Measurements from ENCODE around the gene HNRNPH3.
"Not testable (repeated sequence)": the region's sequence is repeated elsewhere in the genome, so short reads cannot be mapped to it uniquely, and the experiment has no call there.

The HNRNPH3 gene, protein sequence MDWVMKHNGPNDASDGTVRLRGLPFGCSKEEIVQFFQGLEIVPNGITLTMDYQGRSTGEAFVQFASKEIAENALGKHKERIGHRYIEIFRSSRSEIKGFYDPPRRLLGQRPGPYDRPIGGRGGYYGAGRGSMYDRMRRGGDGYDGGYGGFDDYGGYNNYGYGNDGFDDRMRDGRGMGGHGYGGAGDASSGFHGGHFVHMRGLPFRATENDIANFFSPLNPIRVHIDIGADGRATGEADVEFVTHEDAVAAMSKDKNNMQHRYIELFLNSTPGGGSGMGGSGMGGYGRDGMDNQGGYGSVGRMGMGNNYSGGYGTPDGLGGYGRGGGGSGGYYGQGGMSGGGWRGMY

DNA sequence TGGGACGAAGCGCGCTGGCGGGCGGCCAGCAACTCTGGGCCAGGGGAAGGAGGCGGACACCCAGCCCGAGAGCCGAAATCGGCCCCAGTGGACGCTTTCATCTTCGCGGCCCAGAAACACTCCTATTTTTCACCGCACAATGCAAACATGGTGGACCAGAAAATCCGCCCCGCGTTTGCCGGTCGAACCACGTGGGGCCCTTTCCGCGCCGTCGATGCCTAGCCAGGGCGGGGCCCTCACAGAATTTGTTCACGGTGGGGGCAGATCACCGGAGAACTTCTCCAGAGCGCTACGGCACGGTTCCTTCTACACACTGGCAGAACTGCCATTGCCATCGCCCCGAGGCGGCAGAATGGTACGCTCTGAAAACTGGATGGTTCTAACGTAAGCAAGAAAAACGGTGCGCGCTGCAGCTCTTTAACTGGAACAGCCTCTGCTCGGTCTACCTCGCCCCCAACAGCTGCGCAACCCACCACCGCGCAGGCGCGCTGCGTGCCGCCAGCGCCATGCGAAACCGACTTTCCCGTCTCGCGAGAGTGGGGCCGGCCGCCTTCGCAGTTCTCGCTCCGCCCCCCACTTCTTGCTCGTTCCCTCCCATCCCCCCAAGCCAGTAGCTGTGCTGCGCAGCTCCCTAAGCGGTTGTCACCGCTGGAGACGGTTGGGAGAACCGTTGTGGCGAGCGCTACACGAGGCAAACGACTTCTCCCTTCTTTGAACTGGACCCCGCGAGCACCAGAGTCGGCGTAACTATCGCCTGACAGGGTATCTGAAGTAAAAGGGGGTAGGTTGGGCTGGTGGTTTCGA lies at the start of gene HNRNPH3:
TSS of gene HNRNPH3 (plus strand) at position 610 of the 804 bp plus-strand sequence. CDS start 5,158 bp downstream, outside the sequence.
- DNase-seq, result peak; percentile 99 to 100 (median 100)

DNA sequence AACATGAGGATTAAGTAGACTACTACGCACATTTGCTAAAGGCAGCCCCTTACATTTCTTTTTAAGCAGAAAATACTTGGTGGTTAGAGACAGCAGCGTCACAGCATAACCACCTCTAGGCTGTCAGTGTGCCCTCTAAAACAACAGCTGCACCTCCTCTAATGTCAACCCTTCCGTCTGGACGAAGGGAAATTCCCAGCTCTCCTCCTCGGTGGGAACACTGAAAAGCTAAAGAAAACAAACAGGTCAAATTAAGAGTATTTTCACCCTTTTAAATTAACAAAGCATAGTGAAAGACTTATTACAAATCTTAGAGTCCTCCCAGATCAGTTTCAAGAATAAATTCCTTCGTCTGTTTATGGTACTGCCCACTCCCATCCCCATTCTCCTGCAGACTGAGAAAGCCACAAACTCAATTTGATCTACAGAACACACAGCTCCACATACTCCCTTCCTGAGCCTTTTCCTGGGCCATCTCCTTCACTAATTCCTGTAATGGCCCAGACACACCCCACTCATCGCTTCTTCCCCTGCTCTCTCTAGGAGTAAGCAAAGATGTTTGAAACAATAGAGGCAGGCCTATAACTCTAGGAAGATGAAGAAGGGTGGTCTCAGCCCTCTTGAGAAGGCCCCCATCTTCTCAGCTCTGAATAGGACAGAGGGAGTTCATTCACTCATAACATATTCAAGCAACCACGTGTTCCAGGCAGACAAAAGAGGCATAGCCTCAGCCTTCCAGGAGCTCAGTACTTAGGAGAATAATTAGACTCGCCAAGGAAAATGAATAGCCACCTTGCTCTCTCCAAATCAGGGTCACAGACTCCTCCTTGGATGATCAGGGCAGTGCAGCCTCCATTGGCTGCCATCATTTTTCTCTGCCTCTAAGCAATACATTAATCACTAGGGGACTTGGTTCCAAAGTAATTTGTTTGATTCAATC lies 47.5 kb upstream of the HNRNPH3 start:
- no peak for DNase-seq

DNA sequence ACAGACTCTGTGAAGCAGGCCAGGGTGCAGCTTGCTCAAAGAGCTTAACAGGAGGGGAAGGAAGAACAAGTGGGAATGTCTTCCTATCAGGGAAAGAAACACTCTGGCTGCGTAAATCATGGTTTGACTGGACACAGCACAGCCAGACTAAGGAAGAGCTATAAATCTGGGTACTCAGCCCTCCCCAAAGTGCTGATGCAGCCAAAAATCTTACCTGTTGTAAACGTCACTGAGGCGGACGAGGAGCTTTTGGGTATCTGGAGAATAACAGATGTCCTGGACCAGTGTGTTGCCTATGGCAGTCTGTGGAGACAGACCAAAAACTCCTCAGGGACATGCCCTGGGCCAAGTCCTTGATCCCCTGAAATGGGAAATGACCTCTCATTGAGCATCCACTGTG lies 43.1 kb upstream of the HNRNPH3 start:
- DNase-seq, result no peak

DNA sequence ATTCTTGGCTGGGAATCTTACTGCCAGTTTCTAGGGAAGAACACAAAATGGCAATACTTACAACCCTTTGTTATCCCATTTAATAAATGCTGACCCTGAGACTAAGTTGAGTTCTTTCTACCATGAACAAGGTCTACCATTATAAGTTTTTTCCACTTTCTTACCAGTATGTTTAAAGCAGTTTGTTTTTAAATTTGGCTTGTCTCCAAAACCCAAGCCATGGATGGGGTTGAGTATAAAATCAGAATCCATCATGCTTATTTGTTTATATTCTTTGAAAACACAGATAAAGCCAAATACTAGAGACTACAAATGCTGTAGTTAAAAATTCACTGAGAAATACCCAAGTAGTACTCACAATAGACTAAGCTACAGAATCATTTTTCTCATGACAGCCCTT lies 41.1 kb upstream of the HNRNPH3 start:
- DNase-seq, result no peak

DNA sequence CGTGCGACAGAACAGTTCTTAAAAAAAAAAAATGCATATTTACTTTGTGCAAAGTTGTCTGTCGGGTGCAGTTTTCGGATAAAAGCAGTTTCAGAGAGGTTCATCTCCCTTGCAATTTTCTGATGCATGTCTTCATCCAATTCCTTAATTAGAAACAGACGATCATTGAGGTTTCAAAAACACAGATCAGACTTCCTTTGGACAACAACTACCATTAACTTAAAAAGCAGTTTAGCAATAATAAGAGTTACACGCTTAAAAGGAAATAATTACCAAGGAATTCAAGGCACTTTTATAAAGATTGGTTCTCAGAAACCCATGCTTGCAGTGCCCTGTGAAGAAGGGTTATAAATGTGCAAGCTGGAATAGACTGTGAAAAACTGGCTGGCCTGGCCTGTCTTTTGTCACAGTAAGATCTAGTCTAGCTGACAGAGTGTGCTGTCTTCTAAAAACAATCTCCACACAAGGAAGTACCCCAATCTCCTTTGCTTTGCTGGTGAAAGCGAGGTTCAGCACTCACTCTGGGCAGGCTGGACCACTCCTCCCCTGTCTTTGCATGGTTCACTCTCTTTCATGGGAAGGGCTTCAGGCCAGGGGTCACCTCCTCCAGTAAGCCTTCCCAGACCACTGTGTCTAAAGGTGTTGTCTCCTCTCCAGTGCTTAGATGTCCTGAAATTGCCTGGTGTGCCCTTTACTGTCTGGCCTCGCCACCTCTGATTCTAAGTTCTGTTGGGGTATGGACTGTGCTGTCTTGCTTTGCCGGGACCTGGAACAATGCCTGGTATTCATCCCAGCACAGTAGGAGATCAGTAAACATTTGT lies 34.8 kb upstream of the HNRNPH3 start:
- no peak for DNase-seq

DNA sequence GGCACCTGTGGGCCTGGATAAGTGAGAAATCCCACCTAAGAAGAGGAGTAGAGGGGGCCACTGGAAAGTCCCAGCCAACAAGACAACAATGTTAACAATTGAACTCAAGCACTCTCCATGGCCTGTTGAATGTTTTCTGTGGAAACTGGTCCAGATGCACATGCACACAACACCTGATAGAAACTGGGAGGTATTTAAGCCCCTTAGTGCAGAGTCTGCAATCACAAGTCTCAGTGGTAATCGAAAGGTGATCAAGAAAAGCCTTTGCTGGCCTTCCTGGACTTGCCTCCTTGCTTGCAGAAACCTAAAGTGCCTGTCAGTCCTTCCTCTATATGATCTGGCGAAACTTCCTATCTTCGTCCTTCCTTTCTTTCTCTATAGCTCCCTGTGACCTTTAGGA lies 30.6 kb upstream of the HNRNPH3 start:
- DNase-seq, result peak in 1 of 3 donors; percentile 9

DNA sequence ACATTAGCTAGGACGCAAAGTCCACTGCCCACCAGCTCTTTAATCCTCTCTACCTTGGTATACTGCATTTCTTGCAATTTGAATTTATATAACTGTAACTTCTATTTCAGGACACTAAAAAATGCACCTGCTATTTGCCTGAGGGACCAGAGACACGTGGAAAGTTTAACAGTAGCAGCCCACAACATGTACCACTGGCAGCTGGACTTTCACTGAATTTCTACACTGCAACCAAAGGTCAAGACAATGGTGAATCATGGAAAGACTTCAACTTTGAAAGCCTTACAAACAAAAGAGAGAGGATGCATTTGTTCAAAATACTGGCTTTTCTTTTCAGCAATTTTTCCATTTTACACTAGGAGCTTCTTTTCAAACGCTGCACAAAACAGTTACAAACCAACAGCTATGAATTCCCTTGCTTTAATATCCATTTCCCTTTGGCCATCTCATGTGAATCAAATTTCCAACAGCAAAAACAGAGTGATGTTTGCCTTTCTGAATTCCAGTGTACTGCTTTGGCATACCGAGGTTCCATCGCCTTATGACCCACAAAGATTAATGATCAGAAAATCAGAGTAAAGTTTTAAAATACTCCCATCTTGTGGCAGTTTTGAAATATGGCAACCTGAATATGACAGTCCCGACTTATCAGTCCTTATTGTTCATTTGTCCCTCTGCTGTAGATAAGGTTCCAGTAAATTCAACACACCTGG lies 29.9 kb upstream of the HNRNPH3 start:
- peak; percentile 38 to 71 (median 68) for DNase-seq

DNA sequence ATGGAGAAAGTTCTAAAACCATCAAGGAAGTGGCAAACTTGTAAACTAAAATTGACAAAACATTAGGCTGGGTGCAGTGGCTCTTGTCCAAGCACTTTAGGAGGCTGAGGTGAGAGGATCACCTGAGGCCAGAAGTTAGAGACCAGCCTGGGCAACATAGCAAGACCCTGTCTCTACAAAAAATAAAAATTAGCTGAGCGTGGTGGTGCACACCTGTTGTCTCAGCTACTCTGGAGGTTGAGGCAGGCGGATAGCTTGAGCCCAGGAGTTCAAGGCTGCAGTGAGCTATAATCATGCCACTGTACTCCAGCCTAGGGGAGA lies 29.4 kb upstream of the HNRNPH3 start:
- DNase-seq, result no peak

DNA sequence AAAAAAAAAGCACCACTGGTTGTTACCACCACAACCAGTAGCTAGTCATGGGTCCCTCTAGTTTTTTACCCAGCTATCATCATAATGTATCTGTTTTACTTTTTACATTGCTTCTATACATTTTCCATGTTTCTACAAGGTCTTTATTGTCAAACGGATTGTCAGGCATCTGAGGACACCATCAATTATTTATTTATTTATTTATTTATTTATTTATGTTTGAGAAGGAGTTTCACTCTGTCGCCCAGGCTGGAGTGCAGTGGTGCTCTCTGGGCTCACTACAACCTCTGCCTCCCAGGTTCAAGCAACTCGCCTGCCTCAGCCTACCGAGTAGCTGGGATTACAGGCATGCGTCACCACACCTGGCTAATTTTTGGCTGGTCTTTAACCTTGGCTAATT lies 29.0 kb upstream of the HNRNPH3 start:
- no peak for DNase-seq

DNA sequence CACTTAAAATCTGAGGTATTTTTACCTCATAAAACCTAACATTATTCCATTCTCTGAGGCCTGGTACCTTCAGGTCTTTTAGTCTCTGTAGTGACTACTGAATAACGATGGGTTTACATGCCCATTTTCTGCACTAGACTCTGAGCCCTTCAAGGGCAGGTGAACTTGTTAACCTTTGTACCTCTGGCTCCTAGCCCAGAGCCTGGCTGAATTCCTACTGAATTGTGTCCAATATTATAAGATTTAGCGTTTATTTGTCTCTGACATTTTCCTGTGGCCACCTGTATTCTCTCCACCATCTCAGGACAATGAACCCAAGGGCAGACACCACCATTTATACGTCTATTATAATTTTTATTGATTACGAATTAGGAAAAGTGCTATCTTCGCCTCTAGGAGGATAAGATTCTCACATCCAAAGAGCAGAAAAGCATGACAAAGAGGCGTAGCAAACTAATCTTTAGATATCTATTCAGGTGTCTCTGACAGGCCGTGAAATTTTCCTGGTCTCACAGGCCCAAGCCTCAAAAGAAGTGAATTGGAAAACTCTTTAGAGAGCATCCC lies 27.9 kb upstream of the HNRNPH3 start:
- no peak for DNase-seq

DNA sequence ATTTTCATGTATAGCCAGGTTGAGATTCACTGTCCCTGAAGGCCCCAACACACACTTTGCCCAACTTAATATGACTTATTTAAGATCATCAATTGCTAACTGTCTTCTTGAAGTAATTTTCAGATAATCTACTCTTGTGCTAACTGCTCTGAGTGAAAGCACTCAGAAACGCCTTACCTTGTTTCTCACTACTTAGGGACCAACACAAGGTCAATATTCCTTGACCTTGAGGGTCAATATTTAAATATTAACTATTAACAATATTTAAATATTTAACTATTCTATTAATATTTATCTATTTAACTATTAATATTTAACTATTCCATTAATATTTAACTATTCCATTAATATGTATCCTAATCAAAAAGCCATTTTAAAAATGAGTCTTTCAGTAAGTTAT lies 26.0 kb upstream of the HNRNPH3 start:
- DNase-seq, result no peak

DNA sequence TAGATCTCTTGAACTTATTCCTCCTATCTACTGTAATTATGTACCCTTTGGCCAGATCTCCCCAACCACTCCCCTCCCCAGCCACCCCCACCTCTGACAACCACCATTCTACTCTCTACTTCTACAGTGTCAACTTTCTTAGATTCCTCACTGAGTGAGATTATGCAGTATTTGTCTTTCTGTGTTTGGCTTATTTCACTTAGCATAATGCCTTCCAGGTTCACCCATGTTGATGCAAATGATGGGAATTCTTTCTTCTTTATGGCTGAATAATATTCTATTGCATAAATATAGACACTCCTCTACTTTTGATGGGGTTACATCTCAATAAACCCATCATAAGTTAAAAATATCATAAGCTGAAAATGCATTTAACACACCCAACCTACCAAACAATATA lies 21.3 kb upstream of the HNRNPH3 start:
- DNase-seq, result no peak

DNA sequence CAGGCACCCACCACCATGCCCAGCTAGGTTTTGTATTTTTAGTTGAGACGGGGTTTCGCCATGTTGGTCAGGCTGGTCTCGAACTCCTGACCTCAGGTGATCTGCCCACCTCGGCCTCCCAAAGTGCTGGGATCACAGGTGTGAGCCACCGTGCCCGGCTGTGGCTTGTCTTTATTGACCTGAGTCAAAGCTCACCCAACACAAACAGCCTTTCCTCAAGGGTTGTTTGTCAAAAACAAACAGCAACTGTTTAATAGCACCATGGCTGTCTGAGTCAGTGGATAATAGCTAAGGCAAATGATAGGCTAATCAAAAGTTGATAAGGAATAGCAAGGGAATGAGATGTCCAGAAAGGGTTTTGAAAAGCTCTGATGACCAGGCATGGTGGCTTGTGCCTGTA lies 16.9 kb upstream of the HNRNPH3 start:
- DNase-seq, result not testable (repeated sequence)

DNA sequence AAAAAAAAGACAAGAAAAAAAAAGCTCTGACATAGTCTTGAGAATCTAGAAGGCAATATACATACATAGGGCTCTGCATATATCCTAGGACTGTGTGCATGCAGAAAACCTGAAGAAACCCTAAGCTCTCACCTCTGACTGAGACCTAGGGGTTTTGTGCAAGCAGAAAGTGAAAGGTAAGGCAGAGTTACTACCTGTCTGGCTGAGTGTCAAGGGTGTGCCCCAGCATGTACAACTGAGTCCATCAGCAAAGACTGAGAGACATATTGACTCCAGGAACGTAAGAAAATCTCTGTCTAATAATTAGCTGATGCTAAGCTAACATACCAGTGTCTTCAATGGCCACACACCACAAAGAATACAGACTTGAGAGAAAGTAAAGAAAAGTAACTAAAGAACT lies 16.3 kb upstream of the HNRNPH3 start:
- no peak for DNase-seq

DNA sequence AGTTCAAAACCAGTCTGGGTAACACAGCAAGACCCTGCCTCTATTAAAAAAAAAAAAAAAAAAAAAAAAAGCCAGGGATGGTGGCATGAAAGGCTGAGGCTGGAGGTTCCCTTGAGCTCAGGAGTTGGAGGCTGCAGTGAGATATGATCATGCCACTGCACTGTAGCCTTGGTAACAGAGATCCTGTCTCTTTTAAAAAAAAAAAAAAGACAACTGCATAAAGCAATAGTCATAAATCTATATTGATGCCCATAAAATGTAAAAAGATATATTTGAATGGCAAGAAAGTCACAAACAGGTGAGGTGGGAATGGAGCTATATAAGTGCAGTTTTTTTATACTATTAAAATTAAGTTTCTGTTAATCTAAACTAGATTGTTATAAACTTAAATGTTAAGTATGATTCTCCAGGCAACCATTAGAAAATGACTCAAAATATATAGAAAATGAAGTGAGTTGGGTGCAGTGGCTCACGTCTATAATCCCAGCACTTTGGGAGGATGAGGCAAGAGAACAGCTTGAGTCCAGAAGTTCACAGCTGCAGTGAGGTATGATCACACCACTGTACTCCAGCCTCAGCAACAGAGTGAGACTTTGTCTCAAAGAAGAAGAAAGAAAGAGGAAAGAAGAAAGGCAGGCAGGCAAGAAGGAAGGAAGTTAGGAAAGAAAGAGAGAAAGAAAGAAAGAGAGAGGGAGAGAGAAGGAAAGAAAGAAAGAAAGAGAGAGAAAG lies 13.4 kb upstream of the HNRNPH3 start:
- no peak for DNase-seq

DNA sequence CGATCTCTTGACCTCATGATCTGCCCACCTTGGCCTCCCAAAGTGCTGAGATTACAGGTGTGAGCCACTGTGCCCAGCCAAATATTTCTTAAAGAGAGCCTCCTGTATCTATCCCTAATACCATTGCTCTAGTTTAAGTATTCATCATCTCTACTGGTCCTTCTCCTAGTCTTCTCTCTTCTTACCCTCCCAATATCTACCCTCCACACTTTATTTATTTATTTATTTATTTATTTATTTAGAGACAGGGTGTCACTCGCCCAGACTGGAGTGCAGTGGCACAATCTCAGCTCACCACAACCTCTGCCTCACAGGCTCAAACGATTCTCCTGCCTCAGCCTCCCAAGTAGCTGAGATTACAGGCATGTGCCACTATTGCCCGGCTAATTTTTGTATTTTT lies 7.5 kb upstream of the HNRNPH3 start:
- not testable (repeated sequence) for DNase-seq

DNA sequence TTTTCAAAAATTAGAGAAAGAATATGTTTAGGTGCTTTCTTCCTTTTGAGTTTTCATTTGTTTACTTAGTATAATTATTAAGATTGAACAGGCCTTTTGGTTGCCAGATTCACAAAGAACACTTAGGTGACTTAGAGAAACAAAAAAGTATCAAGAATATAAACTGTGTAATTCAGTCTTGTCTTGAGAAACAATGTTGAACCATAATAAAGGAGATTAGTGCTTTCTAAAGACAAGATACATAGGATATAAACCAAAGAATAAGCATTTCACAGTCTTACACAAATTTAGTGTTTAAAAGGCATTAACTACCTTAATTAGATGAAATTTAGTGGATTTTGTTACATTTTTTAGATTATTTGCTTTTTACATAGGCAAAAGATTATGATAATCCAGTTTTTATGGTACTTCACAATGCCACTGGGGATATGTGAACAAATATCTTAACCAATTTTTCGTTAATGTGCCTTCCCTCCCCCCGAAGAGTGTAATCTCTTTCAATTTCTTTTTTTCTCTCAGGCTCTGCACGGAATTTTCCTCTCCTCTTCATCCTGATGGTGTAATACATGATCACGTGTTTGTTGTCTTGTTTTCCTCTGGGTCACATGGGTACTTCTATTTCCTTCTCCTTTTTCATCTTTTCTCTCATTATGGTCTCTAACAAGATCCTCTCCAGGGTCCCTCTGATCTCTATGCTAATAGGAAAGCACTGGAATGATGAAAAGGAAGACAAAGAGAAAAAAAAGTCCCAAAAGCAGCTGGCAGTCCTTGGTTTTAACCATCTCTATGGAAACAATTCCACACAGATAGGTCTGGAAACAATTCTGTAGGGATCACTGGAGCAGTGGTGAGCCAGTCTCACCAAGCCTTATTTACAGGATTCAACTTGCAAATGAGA lies 3.7 kb upstream of the HNRNPH3 start:
- peak; percentile 72 to 89 (median 85) for DNase-seq

DNA sequence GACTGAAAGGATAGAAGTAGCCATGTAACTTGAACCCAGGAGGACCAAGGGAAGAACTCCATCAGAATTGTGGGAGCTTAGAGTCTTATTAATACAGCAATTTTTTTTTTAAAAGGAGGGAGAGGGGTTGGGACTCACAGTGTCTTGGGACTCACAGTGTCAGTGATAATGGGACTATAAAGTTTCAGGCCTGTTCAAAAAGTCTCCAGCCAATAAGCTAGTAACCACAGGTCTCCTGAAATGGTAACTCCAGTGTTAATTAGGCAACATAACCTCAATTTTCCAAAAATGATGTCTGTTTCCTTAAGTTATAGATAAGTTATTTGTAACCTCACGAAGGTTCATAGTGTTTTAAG lies 2.4 kb upstream of the HNRNPH3 start:
- DNase-seq, result no peak

DNA sequence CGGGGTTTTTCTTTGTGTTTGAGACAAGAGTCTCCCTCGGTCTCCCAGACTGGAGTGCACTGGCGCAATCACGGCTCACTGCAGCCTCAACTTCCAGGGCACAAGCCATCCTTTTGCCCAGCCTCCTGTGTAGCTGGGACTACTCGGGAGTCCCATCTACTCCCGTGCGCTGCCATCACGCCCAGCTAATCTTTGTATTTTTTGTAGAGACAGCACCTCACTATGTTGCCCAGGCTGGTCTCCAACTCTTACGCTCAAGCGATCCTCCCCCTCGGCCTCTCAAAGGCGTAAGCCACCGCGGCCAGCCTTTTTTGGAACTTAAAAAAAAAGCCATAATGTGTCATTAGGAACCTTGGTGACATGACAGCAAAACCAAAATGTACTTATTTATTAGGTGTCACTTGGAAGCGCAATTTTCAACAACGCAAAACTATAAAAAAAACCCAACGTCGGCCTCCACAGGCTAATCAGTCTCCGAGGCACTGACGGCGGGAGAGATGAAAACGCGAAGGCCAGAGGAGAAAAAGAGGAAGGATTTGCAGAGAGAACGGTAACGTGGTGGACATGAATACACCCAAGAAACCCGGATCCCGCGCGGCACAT lies 911 bp upstream of the HNRNPH3 start:
- DNase-seq, result no peak

All from suppressor macrophage treated with lipopolysaccharide for 1 hour (primary cell).